Stimulated activated naive CD8-positive, alpha-beta T cell treated with anti-CD3 and anti-CD28 coated beads, Interleukin-15, Interleukin-2, amounts not matched to agents 100 U/mL and 50 U/mL, for 24 hours (primary cell): Measurements from ENCODE around the gene CDH4.

ENCODE experiments used
- ATAC-seq: fragments of 150-1000 bp; cut with Tn5 transposase; one replicate; pipeline ENCODE4 v1.10.0; 2021
- DNase-seq: peaks from one replicate; pipeline ENCODE4 v3.0.0; 2021

CDH4 gene

DNA sequence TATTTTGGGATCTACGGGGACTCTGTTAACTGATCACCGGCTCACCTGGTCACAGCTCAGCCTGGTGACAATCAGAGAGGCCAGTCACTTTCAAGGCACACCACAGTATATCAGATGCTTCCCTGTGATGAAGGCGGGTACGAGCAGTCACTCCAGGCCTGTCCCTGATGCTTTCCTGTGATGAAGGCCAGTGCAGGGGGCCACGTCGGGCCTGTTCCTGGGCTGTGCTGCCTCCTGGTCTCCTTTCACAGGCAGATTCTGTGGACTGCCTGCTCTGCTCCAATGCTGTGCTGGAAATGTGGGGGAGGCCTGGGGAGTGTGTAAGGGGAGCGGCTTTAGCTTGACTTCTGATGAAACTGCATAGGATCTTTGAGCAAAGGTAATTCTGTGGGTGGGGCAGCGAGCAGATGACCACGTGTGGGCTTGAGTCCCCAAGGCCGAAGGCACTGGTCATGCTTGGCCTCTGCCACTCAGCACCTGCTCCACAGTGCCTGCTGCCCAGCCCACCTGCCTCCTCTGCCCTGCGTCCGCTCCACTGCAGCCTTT is 441.1 kb downstream of the CDH4 start:
- no peak for ATAC-seq
- DNase-seq, result no peak

GRCh38 chr20:61694682-61695081 is 442.6 kb downstream of the CDH4 start:
- no peak for DNase-seq
- ATAC-seq, result no peak

- DNase-seq, result no peak
- no peak for ATAC-seq
Measured at GRCh38 chr20:61695741-61696140, 443.7 kb downstream of the CDH4 start.

- no peak for ATAC-seq
Measured at GRCh38 chr20:61696181-61696735, 444.2 kb downstream of the CDH4 start.

GRCh38 chr20:61697666-61698597 is 445.9 kb downstream of the CDH4 start:
- no peak for ATAC-seq
- DNase-seq, result no peak

More at GRCh38 chr20:61696181-61696735, 444.2 kb downstream of the CDH4 start:
- DNase-seq, result no peak

GRCh38 chr20:61698598-61699494 is 446.8 kb downstream of the CDH4 start:
- ATAC-seq (no peak), DNase-seq (no peak)

- DNase-seq (no peak), ATAC-seq (no peak)
Measured at GRCh38 chr20:61699495-61700374, 447.7 kb downstream of the CDH4 start.

DNA sequence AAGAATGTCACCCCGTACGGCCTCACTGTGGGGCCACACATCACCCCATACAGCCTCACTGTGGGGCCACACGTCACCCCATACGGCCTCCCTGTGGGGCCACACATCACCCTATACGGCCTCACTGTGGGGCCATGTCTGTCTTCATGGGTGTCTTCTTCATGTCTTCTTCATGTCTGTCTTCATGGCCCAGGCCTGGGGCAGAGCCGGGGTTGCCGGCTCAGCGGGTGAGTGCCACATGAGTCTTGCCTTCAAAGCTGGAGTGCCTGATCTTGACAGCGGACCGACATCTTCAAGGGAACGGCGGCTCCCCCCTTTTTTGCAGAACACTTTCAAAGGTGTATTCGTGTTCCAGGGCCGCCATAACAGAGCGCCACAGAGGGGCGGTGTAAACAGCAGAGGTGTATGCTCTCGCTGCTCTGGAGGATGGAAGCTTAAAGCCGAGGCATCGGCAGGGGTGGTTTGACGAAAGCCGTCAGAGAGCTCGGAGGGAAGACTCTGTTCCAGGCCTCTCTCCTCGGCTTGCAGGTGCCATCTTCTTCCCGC is 448.6 kb downstream of the CDH4 start:
- ATAC-seq, result no peak
- DNase-seq, result no peak

- DNase-seq, result no peak
- ATAC-seq, result no peak
Measured at GRCh38 chr20:61701401-61701800, 449.3 kb downstream of the CDH4 start.

GRCh38 chr20:61701802-61702201 is 449.7 kb downstream of the CDH4 start:
- DNase-seq, result no peak
- ATAC-seq, result no peak

DNA sequence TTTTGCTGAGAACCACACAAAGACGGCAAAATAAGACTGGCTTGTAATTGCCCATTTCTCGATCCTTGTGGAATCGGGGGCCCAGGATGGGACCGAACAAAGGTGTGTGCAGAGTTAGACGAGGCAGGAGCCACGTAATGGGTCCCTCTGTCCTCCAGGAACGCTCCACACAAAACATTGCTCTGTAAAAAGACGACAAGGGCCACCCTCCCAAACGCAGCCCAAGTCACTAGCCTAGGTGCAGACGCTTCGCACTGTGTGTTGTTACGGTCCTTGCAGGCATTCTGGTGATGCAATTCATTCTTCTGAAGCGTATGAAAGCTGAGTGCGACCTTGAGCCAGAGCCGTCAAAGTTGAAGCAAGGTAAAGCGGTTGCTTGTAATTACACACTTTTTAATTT is 450.2 kb downstream of the CDH4 start:
- no peak for ATAC-seq
- DNase-seq, result no peak

- DNase-seq (no peak), ATAC-seq (no peak)
Measured at GRCh38 chr20:61704661-61705060, 452.6 kb downstream of the CDH4 start.

GRCh38 chr20:61705386-61706258 is 453.6 kb downstream of the CDH4 start:
- ATAC-seq, result no peak
- no peak for DNase-seq

DNA sequence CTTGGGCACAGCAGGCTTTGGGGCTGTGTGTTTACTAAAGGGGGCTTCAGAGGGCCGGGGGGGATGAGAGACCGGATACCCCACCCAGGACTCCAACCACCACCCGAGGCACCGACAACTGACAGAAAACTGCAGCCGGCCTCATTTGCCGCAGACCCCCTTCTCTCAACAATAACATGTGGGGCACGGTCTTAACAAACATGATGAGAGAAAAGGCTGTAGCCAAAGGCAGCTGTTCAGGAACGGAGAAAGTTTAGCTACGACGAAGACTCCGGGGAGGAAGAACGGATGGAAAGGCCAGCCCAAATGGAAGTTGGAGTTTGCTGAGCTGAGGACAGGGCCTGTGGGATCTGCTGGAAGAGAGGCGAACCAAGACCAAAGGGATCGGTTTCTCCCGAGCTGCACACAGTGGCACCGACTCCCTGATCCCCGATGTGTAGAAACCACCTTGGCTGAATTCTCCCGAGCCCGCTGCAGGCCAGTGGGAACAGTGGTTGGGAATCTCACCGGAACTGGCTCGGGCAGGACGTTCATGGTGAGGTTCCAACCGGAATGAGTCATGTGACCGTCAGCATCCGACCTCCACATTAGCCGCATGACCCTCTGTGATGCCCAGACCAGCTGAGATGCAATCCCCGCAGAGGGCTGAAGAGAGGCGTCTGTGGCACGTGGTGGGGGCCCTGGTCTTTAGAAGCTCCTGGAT is 454.3 kb downstream of the CDH4 start:
- no peak for DNase-seq
- no peak for ATAC-seq

DNA sequence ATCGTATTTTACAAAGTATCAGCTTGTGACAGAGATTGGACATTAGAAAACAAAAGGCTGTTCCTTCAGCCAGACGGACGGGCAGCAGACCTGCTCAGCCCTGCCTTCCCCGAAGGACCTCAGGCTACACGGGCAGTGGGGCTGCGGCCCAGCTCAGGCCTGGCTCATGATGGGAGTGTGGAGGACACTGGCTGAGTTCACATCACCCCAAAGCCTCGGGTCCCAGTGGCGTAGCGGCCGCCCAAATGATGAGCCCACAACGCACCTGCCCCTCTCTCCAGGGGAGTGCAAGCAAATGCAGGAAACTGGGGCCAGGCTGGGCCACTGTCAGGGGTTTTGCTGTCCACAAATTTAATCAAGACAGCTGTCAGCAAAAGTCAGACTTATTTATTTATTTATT is 456.8 kb downstream of the CDH4 start:
- no peak for ATAC-seq
- DNase-seq, result no peak

- ATAC-seq (no peak), DNase-seq (no peak)
Measured at GRCh38 chr20:61710108-61710507, 458.0 kb downstream of the CDH4 start.

DNA sequence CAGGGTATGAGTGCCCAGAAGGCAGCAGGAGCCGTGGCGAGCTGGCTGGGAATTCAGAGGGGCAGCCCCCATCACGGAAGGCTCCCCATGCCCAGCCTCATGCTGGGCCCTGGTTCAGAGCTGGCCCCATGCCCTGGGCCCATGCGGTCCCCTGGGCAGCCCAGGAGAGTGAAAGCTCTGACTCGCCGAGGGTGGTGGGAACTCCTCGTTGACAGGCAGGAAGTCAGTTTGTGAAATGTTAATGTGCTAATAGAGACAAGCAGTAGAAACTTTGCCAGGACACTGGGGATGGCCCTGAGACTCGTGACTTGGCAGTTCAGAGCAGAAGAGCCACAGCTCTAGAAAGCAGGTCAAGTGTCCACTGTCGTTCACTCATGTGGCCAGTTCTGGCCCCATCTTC is 460.6 kb downstream of the CDH4 start:
- ATAC-seq, result no peak

DNA sequence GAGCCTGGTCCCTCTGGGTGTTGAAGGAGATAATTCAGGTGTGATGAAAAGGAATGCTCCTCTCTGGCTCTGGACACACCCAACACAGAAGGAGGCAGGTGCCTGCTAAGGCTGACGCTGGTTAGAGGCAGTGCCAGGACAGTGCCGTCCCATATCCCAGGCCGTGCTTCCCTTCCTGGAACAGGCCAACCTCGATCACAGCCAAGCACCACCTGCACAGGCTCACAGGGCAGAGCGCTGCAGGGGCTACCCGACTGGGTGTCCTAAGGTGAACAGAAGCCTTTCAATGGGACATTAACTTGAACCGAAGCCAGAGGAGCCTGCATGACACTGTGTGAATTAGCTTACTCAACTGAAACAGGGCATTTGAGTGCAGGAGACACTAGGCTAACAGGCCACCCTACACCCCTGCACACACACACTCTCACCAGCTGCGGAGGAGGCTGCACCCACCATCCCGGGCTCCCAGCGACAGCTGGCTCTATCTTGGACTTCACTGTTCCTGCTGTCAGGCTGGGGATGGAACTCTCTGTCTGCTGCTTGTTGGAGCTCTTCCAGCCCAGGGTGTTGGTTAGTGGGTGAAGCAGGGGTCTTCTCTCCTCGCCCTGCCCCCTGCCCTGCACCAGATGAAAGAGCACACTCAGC is 466.4 kb downstream of the CDH4 start:
- DNase-seq, result no peak
- no peak for ATAC-seq

More for the DNA sequence above, 460.6 kb downstream of the CDH4 start:
- no peak for DNase-seq
